NCI-H1417 (cell line): ENCODE measurements around the gene RPL27.
"Not testable (repeated sequence)": the region's sequence is repeated elsewhere in the genome, so short reads cannot be mapped to it uniquely, and the experiment has no call there.

Source experiments
- DNase-seq, 3 experiments: peaks; one replicate each; lab custom pipeline; 2025; lab: John Stamatoyannopoulos, UW

The RPL27 gene

DNA sequence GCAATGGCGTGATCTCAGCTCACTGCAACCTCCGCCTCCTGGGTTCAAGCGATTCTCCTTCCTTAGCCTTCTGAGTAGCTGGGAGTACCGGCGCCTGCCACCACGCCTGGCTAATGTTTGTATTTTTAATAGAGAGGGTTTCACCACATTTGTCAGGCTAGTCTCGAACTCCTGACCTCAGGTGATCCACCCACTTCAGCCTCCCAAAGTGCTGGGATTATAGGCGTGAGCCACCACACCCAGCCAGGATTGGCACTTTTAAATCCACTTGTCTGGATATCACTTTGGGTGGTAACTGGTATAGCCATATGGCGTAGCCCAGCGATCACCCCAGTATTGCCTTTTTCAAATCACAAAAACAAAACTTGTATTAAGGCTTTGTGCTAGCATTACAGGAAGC is 4.3 kb upstream of the RPL27 start:
- DNase-seq, result not testable (repeated sequence)

GRCh38 chr17:42997390-42997983 is 732 bp upstream of the RPL27 start:
- DNase-seq, result no peak

GRCh38 chr17:42999003-42999525 is 845 bp downstream of the RPL27 start:
- DNase-seq, result no peak

- not testable (repeated sequence) for DNase-seq
Observed at GRCh38 chr17:43000894-43001293, 2.7 kb downstream of the RPL27 start.

- DNase-seq, result no peak
Observed at GRCh38 chr17:43003542-43004172, 5.4 kb downstream of the RPL27 start.

DNA sequence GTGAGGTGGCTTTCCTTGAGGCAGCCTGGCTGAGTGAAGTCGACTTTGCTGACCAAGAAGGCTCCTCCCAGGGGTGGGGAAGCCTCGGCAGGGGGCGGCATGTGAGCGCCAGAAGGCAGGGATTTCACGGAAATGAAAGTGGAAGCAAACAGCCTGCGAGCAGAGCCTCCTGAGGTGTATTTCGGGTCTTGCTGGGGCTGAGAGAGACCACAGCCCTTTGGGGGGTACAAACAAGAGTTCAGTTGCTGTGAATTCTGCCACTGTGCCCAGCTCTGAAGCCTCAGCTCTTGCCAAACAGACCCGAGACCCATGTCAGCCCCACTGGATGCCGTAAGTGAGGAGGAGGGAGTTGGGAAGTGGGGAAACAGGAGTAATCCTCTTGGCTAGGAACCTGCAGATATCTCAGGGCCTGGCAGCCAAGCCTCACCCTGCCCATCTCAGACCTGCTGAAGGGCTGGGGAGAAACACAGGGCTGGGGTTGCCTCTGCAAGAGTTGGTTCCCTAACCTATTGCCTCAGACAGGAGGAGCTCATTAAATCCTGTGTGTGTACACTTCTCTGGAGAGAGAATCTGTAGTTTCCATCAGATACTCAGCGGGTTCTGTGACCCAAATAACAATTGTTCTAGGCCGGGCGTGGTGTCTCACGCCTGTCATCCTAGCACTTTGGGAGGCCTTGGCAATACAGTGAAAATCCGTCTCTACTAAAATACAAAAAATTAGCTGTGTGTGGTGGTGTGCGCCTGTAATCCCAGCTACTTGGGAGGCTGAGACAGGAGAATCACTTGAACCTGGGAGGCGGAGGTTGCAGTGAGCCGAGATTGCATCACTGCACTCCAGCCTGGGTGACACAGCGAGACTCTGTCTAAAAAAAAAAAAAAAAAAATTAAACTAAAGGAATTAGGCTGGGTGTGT is 8.7 kb downstream of the RPL27 start, which contains the start of gene IFI35:
IFI35 (plus strand) TSS at position 146 of the 913 bp plus-strand sequence; CDS start at position 310, 164 bp downstream.
- peak; percentile 17 to 61 (median 53) for DNase-seq

DNA sequence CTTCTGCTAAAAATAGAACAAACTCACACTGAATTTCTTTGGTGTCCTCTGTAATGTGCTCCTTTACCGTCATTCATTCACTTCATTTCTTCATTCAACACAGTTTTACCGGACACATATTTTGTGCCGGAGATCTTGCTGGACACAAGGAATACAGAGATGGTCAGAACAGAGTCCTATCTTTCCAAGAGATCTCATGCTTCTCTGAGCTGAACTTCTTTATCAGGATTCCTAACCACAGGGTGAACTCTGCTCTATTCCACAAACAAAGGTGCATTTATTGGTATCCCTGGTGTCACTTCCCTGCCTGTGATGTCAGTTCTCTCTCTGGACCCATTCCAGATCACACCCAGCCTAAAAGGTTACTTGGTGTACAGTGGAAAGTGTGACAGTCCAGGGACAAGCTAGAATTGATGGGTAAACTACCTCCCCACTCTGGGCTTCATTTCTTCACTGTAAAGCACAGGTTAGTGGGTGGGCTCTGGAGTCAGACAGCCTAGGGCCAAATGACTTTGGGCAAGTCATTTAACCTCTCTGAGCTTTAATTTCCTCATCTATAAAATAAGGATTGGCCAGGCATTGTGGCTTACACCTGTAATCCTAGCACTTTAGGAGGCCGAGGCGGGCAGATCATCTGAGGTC is 12.6 kb downstream of the RPL27 start:
- no peak for DNase-seq

- no peak for DNase-seq
Observed at GRCh38 chr17:43011728-43012472, 13.7 kb downstream of the RPL27 start.

DNA sequence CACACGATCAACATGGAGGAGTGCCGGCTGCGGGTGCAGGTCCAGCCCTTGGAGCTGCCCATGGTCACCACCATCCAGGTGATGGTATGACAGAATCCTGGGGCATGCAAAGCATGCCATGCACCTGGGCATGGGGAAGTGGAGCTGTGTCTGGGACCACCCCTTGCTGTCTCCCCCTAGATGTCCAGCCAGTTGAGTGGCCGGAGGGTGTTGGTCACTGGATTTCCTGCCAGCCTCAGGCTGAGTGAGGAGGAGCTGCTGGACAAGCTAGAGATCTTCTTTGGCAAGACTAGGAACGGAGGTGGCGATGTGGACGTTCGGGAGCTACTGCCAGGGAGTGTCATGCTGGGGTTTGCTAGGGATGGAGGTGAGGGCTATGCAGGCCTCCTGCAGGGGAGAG is 15.1 kb downstream of the RPL27 start:
- DNase-seq, result no peak

- no peak for DNase-seq
Observed at GRCh38 chr17:43014020-43014648, 15.9 kb downstream of the RPL27 start.

- DNase-seq, result no peak
Observed at GRCh38 chr17:43014649-43015542, 16.7 kb downstream of the RPL27 start.

DNA sequence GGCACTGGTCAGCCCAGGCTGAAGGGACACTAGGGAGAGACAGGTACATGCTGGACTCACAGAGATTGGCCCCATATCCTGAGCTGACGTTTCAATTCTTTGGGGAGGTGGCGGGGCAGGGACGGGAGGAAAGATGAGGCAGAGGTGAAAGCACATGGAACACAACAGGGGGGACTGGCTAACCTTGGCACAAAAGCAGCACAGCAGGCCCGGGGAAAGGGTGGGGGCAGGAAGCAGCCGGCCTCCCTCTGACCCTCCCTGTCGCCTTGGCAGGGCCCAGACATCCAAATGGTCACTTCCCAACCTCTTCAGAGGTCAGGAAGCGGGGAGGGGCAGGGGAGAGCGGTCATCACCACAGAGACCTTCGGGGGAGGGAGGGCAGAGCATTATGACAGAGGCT is 17.4 kb downstream of the RPL27 start:
- no peak for DNase-seq

DNA sequence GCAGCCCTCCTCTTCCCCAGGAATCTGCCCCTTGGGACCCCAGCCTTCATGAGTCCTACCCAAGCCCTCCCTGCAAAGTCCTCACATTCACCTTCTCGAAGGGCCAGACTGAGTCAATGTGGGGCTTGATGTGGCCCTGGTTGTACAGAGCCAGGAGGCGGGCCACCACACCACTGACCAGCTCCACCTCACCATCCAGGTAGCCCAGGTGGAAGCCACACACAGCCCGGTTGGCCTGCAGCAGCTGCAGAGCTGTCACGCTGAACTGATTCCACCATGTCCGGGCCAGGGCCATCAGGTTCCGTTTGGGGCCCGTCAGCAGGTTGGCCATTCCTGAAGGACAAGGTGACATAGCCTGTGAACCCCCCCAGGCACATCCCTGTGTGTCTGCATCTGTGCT is 18.0 kb downstream of the RPL27 start:
- no peak for DNase-seq

GRCh38 chr17:43018008-43018853 is 20.0 kb downstream of the RPL27 start:
- peak; percentile 42 to 87 (median 56) for DNase-seq

- DNase-seq, result no peak
Observed at GRCh38 chr17:43018932-43019331, 20.7 kb downstream of the RPL27 start.

DNA sequence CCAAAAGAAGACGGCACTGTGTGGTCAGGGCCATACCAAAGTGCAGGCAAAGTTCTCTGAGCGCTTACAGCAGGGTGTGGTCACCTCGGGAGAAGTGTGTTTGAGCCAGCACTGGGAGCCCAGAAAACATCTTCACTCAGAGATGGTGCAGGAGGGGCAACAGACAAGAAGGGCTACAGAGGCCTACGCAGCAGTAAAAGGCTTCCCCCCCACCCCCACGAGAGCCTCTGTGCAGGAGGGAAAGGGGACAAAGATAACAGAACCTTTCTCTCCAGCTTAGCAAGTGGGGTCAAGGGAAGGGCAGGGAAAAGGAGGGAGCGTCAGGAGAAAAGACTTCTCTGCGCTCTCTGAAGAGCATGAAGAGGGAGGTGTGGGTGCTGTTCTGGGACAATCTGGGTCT is 21.2 kb downstream of the RPL27 start:
- DNase-seq, result no peak

DNA sequence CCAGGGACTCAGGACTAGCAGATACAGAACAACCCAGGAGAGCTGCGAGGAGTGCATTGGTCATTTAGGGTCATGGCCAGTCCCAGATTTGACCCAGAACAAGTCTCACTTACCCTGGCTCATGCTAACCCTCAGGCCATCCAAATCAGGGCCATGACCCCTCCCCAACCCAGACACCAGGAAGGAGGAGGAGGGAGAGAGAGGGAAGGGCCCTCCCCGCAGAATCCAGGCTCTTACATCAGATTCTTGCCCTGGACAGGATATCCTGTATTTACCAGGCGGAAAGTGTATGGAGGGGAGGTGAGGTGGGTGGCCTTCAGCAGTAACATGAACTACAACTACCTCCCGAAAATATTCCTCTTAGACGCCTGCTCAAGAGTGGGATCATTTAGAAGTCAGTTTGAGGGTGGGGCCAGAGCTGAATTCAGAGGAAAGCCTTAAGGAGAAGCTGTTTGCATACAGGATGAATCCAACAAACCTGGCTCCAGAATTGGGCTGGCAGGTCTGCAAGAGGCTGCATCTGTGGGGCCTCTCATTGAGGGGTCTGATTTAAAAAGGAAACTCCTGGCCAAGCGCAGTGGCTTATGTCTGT is 21.9 kb downstream of the RPL27 start:
- DNase-seq, result no peak
